Measurements from ENCODE around the gene ALKAL2.

DNA sequence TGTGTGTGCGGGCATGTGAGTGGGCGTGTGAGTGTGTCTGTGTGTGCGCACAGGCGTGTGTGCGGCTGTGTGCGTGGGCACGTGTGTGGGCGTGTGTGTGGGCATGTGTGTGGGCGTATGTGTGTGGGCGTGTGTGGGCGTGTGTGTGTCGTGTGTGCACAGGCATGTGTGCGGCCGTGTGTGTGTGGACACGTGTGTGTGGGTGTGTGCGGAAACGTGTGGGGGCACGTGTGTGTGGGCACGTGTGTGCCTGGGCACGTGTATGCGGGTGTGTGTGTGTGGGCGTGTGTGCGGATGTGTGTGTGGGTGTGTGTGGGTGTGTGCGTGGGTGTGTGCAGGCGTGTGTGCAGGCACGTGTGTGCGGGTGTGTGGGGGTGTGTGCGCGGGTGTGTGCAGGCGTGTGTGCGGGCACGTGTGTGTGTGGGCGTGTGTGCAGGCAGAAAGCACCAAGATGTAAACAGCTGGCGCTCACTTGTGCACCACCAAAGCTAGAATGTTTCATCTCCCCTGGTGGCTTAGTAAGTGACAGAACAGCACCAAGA is 31.2 kb upstream of the ALKAL2 start:
- TF ChIP-seq, protein P1, sequence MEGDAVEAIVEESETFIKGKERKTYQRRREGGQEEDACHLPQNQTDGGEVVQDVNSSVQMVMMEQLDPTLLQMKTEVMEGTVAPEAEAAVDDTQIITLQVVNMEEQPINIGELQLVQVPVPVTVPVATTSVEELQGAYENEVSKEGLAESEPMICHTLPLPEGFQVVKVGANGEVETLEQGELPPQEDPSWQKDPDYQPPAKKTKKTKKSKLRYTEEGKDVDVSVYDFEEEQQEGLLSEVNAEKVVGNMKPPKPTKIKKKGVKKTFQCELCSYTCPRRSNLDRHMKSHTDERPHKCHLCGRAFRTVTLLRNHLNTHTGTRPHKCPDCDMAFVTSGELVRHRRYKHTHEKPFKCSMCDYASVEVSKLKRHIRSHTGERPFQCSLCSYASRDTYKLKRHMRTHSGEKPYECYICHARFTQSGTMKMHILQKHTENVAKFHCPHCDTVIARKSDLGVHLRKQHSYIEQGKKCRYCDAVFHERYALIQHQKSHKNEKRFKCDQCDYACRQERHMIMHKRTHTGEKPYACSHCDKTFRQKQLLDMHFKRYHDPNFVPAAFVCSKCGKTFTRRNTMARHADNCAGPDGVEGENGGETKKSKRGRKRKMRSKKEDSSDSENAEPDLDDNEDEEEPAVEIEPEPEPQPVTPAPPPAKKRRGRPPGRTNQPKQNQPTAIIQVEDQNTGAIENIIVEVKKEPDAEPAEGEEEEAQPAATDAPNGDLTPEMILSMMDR (IDR thresholded peaks at IDR 0.05; ENCODE audit: low read length) = no peak
- TF ChIP-seq EZH2 (optimal IDR thresholded peaks at IDR 0.05; ENCODE audit: low read depth, low read length) = no peak
